Thoracic aorta (tissue), 2 donors: ENCODE measurements around the gene CDCA4. TPM values are rescaled to one million over a fixed set of nuclear protein-coding genes. Genes with fewer than 3 reads are reported as not detected.

ENCODE experiments used
- ATAC-seq: fragments of 150-250 bp; one replicate; pipeline ENCODE4 v1.8.0; 2017; ENCODE audit warnings: low read depth; ENCODE audit not compliant: insufficient number of reproducible peaks, low FRiP score
- DNase-seq: peaks from one replicate; pipeline ENCODE4 v3.0.0-alpha.2; 2020; ENCODE audit warnings: low spot score
- H3K27ac ChIP-seq, 2 donors: fragments of 200-600 bp; sonication (generic); 1 replicate in 1 of 2; 2 replicates in 1 of 2; pipeline ENCODE4 v1.5.1; 2016; ENCODE audit warnings: mild to moderate bottlenecking in 2 of 2, moderate library complexity in 2 of 2
- H3K27me3 ChIP-seq: fragments of 200-600 bp; sonication (generic); replicated peaks from 2 replicates; pipeline ENCODE4 v1.6.0; 2016; ENCODE audit warnings: mild to moderate bottlenecking; ENCODE audit not compliant: insufficient read depth
- H3K36me3 ChIP-seq: fragments of 200-600 bp; sonication (generic); one replicate; pipeline ENCODE4 v1.5.1; 2016
- H3K4me1 ChIP-seq, 2 donors: fragments of 200-600 bp; sonication (generic); 1 replicate in 1 of 2; 2 replicates in 1 of 2; pipeline versions ENCODE4 v1.5.1 to v1.6.0; 2016; ENCODE audit warnings: low read depth in 2 of 2, mild to moderate bottlenecking in 1 of 2; ENCODE audit not compliant: control insufficient read depth in 1 of 2
- H3K4me3 ChIP-seq: fragments of 200-600 bp; sonication (generic); 2 replicates; pipeline ENCODE4 v1.5.1; 2016; ENCODE audit warnings: mild to moderate bottlenecking
- H3K9me3 ChIP-seq: fragments of 200-600 bp; sonication (generic); 2 replicates; pipeline ENCODE4 v1.5.1; 2016
- CTCF ChIP-seq: fragments of 200-600 bp; sonication (generic); IDR thresholded peaks from one replicate; pipeline ENCODE4 v1.5.1; 2019; ENCODE audit warnings: antibody characterized with exemption
- total RNA-seq, 2 donors: library from RNA; depleted of rRNA; stranded (reverse); fragments of >200 nt; gene quantifications; one replicate each; pipeline versions ENCODE4 v1.1.0 to v1.2.3, GENCODE V29; 2016

CDCA4 gene
- total RNA-seq, 2 donors from 2014 or later = 1.6 to 6.5 TPM

- Histone ChIP-seq H3K4me1 (no peaks in the 10 kb centered on the region), H3K9me3 (no peaks in the 10 kb centered on the region), H3K36me3 (no peaks in the 10 kb centered on the region), H3K27ac (no peak overlapping the region), H3K4me3 (no peak overlapping the region), H3K27me3 (no peaks in the 10 kb centered on the region)
- TF ChIP-seq CTCF = no peak
- DNase-seq (no peak), ATAC-seq (no peak)
Measured at GRCh38 chr14:105067140-105067968, 46.5 kb upstream of the CDCA4 start.

GRCh38 chr14:105066240-105067071, 45.6 kb upstream of the CDCA4 start:
- no peak overlapping the region for H3K27ac ChIP-seq
- DNase-seq (no peak), ATAC-seq (no peak)
- no peaks in the 10 kb centered on the region for H3K27me3 ChIP-seq
- H3K4me3 ChIP-seq = no peak overlapping the region
- no peaks in the 10 kb centered on the region for H3K36me3 ChIP-seq
- no peaks in the 10 kb centered on the region for H3K9me3 ChIP-seq
- H3K4me1 ChIP-seq = no peaks in the 10 kb centered on the region
- no peak for TF ChIP-seq CTCF

- Histone ChIP-seq H3K36me3 (no peaks in the 10 kb centered on the region), H3K9me3 (no peaks in the 10 kb centered on the region), H3K27ac (peak within 1 kb of the TSS in 1 of 2 donors; percentile 23), H3K4me1 (no peaks in the 10 kb centered on the region), H3K27me3 (no peaks in the 10 kb centered on the region), H3K4me3 (peak within 1 kb of the TSS; percentile 59)
- TF ChIP-seq CTCF = no peak
- DNase-seq (no peak), ATAC-seq (no peak)
Measured at GRCh38 chr14:105065280-105066228, 44.7 kb upstream of the CDCA4 start, which contains the start of gene GPR132. Gene GPR132, minus strand, starts transcription at chr14:105065430. Its CDS starts 10,010 bp downstream, at chr14:105055420.

- H3K4me1 ChIP-seq = peaks cover 0 to 4% of the 10 kb centered on the region in 2 donors
- H3K36me3 ChIP-seq = no peaks in the 10 kb centered on the region
- no peaks in the 10 kb centered on the region for H3K9me3 ChIP-seq
- no peak for DNase-seq
- ATAC-seq = no peak
- no peaks in the 10 kb centered on the region for H3K27me3 ChIP-seq
- H3K4me3 ChIP-seq = peak overlapping the region; percentile 59
- peak overlapping the region in 1 of 2 donors; percentile 23 for H3K27ac ChIP-seq
- no peak for TF ChIP-seq CTCF
Measured at GRCh38 chr14:105064721-105065143, 43.8 kb upstream of the CDCA4 start.
